ENCODE results near the gene GATD1.

Gene GATD1

GRCh38 chr11:773830-774229, 3.5 kb downstream of the GATD1 start:
- no peak overlapping the region for H3K27ac ChIP-seq
- TF ChIP-seq ZFX (IDR thresholded peaks at IDR 0.05), result no peak
- TF ChIP-seq CTCF (conservative IDR thresholded peaks at IDR 0.05), result no peak

GRCh38 chr11:773425-773824, 3.9 kb downstream of the GATD1 start:
- TF ChIP-seq CTCF (conservative IDR thresholded peaks at IDR 0.05) (no peak), ZFX (IDR thresholded peaks at IDR 0.05) (no peak)
- no peak overlapping the region for H3K27ac ChIP-seq

GRCh38 chr11:772429-773390, 4.6 kb downstream of the GATD1 start:
- no peak overlapping the region for H3K27ac ChIP-seq

GRCh38 chr11:771617-772204, 5.6 kb downstream of the GATD1 start:
- no peak overlapping the region for H3K27ac ChIP-seq
- TF ChIP-seq CTCF (conservative IDR thresholded peaks at IDR 0.05) (no peak), ZFX (IDR thresholded peaks at IDR 0.05) (no peak)

More at GRCh38 chr11:772429-773390, 4.6 kb downstream of the GATD1 start:
- TF ChIP-seq CTCF (conservative IDR thresholded peaks at IDR 0.05) (no peak), ZFX (IDR thresholded peaks at IDR 0.05) (no peak)

GRCh38 chr11:770642-771616, 6.4 kb downstream of the GATD1 start:
- H3K27ac ChIP-seq, result no peak overlapping the region
- no peak for TF ChIP-seq CTCF (conservative IDR thresholded peaks at IDR 0.05)
- TF ChIP-seq ZFX (IDR thresholded peaks at IDR 0.05), result no peak

- H3K27ac ChIP-seq, result no peak overlapping the region
- no peak for TF ChIP-seq ZFX (IDR thresholded peaks at IDR 0.05)
- no peak for TF ChIP-seq CTCF (conservative IDR thresholded peaks at IDR 0.05)
Measured at GRCh38 chr11:769887-770641, 7.2 kb downstream of the GATD1 start.

All from C4-2B (cell line).